Measurements from ENCODE around the gene THG1L.

The THG1L gene

DNA sequence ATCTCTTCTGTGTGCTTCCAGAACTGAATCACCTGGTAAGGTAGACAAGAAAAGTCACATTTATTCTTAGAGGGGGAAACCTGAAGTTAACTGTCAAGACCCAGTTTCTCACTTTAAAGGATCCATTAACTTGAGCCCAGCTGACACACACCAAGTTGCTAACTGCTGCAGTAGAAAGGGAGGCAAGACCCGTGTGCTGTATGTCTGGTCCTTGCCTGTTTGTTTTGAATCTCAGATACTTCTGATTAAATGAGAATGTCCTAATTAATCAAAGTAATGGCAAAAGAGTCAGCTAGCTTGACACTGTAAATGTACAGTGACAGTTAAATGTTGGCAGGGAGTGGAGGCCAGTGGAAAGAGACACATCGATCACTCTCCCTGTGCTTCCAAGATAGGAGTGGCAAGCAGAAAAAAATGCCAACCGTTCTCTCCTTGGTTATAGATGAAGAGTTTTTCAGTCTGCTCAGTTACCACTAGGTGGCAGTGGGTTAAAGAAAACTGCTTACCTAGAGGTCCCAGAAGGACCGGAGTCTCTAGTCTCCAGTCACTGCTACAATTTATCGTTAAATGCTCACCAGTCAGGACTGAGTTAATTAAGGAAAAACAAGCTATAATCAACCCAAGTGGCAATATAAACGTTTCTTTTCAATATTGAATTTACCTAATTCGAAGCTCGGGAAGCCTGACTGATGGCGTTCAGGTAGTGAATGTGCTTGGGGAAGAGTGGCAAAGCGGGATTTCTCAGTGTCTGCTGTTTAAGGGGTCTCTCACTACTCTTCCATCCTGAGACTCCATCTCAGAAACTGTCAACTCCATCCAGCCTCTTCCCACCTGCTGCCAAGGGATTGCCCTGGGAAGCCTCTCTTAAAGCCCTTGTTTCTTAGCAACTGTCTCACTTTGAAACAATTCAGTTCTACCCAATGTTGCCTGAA is 30.7 kb downstream of the THG1L start:
- peak; percentile 24 for DNase-seq

DNA sequence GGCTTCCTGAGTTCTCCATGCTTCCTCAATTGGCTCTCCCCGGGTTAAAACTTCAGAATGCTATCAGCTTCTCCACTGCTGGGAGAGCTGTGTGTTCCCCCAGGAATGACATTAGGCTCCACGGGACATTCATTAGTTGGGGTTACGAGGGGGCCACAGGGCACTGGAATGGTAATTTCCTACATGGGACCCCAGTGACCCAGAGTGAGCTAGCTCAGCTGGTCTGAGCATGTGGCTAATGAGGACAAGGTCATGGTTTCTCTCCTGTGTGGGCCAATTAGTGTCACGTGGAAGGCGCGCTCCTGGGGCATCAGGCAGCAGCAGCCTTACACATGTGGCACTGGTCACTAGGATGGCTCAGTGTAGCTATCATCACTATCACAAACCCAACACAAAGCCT is 33.3 kb downstream of the THG1L start:
- no peak for DNase-seq

DNA sequence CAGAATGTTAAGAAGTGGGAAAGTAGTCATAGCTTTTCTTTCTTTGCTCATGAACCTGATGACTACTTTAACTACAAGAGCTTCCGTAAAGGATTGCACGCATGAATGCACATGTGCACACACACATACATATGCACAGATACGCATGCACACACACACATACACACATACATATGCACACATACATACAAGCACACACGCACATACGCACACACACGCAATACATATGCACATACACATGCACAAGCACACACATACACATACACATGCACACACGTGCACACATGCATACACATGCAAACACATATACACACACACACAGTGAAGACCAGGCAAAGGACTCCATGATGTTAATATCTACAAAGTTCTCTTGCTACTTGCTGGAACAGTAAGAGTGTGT is 35.2 kb downstream of the THG1L start:
- no peak for DNase-seq

DNA sequence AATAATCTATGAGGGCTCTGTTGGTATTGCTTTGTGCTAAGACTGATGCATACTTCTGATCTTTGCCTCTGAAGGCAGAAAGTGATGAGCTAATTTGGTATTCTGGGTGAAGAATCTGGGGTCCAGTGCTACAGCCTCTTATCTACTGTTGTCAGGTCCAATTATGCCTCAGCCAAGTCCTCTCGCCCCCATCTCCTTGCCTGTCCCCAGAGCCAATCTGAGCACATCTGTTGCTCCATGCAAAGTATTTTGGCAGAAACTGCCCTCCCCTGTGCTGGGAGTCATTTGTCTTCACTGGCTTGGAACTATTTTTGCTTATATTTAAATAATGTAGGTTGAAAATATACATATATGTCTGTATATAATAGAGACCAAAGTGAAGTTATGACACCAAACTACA is 35.7 kb downstream of the THG1L start:
- no peak for DNase-seq

GRCh38 chr5:157767689-157768088 is 36.5 kb downstream of the THG1L start:
- no peak for DNase-seq

DNA sequence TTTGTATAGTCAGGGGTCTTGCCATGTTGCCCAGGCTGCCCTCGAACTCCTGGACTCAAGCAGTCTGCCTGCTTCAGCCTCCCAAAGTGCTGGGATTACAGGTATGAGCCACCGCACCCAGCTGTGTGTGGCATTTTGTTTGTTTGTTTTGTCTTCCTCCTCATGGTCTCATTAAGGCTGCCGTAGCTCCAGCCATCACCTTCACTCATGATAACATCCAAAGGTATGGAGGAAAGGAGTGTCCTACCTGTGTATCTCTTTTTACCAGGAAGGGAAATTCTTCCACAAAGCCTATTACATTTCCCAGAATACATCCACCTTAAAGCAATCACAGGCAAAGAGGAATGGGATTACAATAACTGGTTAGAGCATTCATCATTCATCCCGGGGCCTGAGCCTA is 39.4 kb downstream of the THG1L start:
- no peak for DNase-seq

DNA sequence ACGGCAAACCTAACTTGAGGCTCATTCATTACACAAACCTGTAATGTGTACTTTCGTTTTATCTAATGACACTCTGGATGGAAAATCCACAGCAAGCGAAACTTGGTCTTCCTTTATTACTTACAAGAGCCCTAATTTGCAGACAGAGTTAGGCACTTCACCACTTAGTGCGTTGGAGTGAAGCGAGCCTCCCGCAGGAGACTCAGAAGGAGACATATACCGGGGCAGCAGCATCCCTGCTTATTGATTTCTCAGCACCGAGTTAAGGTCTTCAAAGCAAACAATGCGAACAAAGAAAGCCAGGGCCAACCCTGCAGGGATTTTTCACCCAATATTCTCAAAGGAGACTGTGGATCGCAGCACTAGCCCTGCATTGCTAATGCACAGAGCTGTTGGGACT is 40.9 kb downstream of the THG1L start:
- DNase-seq = no peak

DNA sequence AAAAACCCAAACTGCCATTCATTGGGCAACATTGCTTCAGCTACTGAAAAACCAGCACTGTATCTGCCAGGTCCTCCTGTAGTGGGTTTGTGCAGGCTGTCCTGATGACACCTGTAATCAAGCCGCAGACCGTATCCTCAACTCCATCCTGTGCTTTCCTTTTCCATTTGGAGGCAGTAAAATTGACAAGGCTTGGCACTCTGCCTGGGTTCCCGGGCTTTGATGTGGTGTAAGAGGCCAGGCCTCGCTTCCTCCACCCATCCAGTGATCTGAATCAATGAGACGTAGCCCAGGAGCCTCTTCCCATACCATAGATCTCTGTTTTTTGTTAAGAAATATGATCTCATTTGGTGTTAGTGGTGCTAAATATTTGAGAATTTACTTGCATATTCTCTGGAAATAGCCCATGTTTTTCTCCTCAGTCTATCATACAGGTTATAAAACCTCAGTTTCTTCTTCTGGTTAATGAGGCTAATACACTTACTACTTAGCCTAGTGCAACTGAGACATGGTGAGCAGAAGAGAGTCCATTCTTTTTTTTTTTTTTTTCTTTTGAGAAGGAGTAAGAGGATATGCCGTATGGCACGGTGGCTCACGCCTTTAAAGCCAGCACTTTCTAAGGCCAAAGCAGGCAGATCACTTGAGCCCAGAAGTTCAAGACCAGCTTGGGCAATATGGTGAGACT is 47.0 kb downstream of the THG1L start:
- no peak for DNase-seq

- DNase-seq = no peak
Observed at GRCh38 chr5:157779221-157779620, 48.0 kb downstream of the THG1L start.

GRCh38 chr5:157785801-157786200 is 54.6 kb downstream of the THG1L start:
- DNase-seq = no peak

All from amniotic stem cell (primary cell).